ACHN (cell line): Measurements from ENCODE around the gene PLCH2.

Experiments used
- DNase-seq: peaks from one replicate; pipeline ENCODE4 v3.0.0-alpha.2; 2015
- in situ Hi-C: cut with HindIII; loops from 2 replicates; pipeline ENCODE4 v1.10.0; 2017; ENCODE audit warnings: low sequenced_read_pairs, low pct_ligation_motif_present, low pct_unique_long_range_greater_than_20kb

PLCH2 gene

DNA sequence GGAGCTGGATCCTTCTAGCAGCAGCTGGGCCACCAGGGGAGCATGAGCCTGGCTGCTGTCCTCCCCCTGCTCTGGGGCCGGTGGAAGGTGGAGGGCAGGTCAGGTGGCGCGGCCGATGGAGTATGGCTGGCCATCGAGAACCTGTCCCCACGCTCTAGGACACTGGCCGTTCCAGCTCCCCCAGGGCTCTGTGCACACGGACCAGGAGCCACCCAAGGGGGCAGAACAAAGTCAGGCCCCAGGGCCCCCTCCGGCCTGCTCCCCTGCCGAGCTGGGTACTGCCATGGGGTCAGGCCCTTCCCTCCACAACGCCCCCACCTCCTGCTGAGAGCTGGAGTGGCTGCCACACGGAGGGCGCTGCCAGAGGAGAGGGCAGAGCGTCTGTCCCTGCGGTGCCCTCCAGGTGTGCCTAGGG is 4.5 kb upstream of the PLCH2 start:
- in situ Hi-C loops: no loop called here

DNA sequence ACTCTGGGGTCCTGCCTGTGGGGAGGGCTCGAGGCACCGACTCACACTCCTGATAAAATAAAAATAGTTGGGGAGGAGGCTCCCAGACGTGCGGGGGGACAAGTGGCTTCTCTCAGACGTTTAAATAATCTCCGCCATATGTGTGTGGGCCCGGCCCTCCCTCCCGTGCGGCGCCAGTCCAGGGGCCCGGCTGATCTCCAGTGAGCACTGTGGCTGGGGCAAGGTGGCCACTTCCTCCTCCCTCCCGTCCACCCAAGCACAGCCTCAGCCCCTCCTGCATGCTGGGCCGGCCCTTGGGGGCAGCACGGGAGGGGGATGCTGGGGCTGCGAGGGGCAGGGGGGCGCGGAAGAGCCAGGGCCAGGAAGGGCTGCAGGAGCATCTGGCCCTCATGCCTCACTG is 4.0 kb upstream of the PLCH2 start:
- in situ Hi-C loops: no loop called here
- DNase-seq: no peak

More for the DNA sequence above, 4.5 kb upstream of the PLCH2 start:
- no peak for DNase-seq

DNA sequence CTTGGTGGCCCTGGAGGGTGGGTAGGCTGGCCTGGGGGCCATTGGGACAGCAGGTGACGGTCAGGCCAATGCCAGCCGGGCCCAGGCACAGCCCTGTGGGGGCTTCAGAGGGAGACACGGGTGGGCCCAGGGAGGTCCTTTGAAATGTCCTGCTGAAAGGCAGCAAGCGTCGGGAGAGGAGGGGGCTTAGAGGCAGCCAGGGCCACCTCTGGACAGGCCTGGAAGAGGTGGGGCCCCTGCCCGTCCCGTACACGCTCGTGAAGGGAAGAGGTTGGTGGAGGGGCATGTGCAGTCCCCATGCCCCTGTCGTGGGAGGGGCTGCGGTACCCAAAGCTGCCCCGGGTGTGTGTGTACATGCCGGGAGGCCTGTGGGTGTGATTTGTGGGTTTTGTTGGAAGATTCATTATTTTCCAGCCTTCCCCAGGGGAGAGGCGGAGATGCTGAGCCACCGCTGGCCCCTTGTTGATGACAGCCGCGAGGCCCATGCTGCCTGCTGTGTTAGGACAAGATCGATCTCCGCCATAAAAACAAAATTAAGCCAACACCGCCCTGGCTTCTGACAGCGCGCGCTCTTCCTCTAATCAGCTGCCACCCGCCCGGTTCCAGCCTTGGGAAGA is 3.4 kb upstream of the PLCH2 start:
- in situ Hi-C loops: no loop called here
- no peak for DNase-seq

DNA sequence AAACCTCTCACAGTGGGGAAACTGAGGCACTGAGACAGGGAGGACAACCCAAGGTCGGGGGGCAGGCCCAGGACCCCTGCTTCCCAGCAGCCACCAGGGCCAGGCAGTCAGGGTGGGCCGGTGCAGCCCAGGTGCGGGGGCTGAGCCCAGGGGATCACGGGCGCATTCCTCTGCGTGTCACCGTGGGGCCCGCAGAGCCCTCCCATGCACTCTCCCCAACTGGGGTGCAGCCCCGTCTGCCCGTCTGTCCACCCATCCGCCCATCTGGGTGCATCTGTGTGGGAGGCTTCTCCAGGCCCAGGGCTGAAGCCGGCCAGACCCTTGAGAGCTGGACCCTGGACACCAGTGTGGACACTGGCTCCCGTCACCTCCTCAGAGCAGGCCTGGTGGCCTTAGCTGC is 2.9 kb upstream of the PLCH2 start:
- in situ Hi-C loops: no loop called here
- DNase-seq: no peak

DNA sequence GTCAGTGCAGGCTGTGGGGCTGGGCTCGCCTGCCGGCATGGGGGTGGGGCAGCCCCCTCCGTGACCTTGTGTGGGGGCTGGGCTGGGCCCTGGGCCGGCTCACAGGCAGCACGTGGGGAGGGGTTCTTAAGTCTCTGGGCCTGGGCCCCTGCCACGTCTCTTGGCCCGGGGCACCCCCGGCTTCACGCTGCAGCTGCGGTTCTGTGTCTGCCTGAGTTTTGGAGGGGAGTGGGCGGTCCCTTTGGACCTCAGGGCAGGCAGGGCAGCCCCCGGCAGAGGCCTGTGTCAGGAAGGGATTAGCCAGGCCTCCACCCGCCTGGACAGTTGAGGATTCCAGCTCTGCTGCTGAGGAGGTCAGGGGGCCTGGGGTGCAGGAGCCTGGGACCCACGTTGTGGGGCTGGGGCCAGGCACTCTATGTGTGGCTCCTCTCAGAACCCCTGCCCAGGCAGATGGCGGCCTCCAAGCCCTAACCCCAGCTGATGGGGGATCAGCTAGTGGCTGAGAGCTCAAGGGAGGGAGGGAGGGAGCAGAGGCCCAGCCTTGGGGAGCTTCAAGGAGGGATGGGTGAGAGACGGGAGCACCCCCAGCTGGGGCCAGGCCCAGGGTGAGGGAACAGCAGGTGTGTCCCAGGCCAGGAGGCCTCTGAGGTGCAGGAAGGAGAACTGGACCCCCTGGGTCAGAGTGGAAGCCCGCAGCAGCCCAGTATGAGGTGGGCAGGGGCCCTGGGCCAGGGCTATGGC is 1.8 kb upstream of the PLCH2 start:
- DNase-seq: no peak
- in situ Hi-C loops: no loop called here

DNA sequence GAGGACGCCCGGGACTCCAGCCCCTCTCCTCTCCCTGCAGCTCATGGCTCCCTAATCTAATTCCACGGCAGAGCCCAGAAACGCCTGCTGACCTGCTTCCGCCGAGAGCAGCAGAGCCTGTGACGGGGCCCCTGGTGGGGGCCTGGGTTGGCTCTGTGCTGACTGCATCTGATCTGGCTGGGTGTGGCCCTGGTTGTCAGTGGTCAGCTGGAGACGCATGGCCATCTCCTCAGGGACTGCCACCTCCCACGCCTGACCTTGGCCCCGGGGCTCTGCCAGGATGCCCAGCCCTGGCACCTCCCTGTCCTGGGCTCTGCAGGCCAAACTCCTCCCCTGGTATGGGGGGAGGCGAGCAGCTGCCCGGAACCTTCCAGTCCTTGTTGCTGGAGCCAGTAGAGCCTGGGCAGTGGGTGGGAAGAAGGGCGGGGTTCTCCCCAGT is 1.1 kb upstream of the PLCH2 start:
- no peak for DNase-seq
- in situ Hi-C loops: no loop called here

DNA sequence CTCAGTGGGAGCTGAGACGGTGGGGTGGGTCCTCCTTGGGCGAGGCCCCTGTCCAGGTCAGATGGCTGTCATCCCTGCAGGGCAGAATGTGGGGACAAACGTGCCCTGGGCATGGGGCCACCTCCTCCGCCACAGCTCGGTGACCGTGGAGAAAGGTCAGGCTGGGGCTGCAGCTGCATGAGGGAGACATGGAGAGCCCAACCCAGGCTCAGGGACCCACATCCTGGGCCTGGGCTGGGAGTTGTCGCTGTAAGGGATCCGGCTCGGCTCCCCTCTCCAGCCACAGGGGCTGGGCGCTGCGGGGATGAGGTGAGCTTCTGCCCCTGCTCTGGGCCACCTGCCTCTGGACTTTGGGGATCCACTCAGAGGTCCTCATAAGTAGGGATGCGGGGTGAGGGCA is 518 bp upstream of the PLCH2 start:
- in situ Hi-C loops: no loop called here
- no peak for DNase-seq

DNA sequence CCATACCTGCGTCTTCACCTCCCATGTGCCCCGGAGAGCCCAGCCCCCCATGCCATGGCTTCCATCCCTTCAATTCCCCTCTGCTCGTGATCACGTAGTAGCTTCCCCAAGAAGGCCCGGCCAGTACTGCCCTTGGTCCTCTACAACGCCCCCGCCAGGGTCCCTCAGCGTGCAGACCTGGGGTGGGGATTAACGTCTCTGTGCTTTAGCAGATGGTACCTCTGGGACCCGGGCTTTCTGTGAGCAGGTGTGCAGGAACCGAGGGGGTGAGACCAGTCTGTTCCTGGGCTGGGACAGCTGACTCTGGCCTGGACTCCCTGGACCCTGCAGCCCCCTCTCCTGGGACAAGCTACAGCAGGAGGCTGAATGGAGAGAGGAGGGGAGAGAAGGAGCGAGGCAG is 1.2 kb downstream of the PLCH2 start:
- in situ Hi-C loops: no loop called here

DNA sequence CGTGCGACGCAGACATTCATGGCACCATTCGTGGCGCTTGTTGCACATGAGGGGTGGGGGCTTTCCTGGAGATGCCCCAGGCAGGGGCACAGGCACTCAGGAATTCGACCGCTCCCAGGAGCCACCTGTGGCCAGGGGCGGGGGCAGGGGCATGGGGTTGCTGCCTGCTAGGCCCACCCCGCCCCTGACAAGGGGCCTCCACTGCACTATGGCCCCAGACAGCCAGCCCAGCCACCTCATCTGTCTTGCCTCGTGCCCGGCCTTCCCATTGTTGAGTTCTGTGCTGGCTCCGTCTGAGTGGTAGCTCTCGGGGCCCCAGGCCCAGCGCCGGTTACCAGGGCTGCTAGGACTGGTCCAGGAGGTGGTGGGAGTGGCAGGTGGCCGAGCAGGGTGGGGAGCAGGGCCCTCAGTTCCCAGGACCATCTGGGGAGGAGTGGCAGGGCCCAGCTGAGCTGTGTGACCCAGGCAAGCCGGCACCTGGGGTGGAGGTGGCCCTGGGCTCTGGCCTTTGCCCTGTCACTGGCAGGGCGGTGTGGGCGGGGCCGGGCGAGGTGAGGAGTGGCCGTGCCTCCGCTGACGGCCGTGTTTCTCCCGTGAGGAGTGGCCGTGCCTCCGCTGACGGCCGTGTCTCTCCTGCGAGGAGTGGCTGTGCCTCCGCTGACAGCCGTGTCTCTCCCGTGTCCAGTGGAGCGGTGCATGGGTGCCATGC is 1.9 kb downstream of the PLCH2 start:
- in situ Hi-C loops: no loop called here
- no peak for DNase-seq

More for the DNA sequence above, 1.2 kb downstream of the PLCH2 start:
- no peak for DNase-seq

DNA sequence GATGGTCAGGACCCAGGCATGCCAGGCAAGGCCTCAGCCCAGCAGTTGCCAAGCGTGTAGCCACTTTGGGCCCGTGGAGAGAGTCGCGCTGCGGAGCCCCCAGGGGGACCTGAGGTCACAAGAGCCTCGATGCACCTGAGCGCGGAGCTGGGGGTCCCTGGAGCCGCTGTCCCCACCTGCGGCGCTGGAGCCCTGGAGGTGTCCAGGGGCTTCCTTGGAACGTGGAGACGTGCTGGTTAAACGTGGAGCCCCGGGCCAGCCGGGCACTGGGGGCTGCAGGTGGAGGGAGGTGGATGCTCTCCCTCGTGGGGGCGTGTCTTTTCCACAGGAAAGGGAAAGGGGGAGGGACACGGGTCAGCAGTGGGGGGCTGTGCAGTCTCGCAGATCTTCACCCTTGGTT is 3.1 kb downstream of the PLCH2 start:
- in situ Hi-C loops: no loop called here
- no peak for DNase-seq

DNA sequence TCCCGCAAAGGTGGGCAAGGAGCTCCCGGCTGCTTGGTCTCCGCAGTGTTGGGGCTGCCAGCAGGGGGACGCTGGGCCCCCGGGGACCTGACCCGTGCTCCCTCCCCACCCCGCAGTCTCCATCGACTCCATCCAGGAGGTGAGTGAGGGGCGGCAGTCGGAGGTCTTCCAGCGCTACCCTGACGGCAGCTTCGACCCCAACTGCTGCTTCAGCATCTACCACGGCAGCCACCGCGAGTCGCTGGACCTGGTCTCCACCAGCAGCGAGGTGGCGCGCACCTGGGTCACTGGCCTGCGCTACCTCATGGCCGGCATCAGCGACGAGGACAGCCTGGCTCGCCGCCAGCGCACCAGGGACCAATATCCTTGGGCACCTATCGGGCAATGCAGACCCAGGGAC is 3.5 kb downstream of the PLCH2 start:
- DNase-seq: no peak
- in situ Hi-C loops: no loop called here

DNA sequence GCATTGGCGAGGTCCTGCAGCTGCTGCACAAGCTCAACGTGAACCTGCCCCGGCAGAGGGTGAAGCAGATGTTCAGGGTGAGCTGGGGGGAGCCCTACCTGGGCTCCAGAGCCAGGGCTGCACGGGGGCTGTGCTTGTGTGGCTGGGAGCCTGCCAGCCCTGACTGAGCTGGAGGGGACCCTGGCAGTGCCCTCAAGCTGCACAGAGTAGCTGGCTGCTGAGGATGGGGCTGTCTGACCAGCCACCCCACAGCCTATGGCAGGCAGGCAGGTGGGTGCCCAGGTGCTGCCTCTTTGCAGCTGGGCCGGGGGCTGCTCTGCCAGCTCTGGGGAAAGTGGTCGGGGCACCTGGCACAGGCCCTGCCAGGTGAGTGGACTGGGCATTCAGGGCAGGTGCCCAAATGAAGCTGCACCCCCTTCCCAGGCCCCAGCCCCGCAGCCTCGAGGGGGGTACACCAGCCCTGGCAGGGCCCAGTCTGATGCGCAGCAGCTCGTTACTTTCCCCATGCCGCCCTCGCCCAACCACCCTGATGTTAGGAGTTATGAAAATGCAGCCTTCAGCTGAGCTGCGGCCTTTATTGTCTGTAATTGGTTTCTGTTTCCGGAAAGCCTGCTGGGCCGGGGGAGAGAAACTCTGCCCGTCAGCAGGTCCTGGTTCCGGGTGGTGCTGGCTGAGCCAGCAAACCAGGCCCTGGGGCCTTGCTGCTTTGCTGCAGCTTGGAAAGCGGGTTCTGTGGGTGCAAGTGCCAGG is 4.3 kb downstream of the PLCH2 start:
- in situ Hi-C loops: no loop called here
- DNase-seq: no peak

DNA sequence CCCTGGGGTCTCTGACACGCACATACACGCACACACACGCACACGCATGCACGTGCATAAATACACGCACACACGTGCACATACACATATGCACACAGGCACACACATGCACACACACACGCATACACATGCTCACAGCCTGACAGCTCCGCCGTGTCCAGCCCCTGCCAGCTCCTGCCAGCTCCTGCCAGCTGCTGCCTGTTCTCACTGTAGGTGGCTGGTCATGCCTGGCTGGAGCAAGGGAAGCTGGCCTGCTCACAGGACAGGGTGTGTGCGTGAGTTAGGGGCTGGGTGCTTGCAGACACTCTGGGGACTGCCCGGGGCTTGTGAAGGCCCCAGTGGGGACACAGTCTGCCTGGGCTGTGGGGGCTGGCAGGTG is 4.9 kb downstream of the PLCH2 start:
- in situ Hi-C loops: no loop called here
- no peak for DNase-seq

DNA sequence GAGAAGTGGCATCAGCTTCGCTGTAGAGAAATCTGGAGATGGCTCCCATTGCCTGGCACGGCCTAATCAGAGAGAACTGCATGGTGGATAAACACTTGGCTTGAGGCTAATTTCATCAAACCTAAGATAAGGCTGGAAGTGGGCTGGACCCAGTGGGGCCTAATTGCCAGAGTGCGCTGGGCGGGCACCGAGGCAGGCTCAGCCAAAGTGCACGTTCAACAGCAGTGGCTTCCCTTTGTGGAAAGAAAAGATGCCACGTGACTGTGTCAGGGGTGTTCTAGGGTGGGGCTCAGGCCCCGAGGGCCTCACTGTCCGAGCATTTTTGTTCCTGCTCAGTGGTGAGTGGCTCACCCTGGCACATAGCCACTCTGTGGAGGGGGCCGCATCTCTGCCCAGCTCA is 5.8 kb downstream of the PLCH2 start:
- in situ Hi-C loops: no loop called here

DNA sequence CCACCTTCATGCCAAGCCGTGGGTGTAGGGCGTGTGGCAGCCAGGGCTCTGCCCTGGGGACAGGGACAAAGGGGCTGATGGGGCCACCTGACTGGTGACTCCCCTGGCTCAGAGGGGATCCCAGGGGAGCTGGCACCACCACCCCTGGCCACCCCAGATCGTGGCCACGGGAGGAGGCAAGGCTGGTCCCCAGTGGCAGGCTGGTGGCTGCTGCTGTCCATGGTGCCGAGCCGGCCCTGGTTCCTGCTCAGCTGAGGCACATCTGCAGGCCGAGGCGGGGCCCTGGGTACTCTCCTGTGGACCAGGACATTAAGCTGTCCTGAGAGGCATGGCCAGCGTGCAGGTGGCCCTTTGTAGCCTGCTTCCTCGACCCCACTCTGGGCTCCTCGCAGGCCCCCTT is 6.5 kb downstream of the PLCH2 start:
- in situ Hi-C loops: no loop called here
- DNase-seq: no peak

More for the DNA sequence above, 5.8 kb downstream of the PLCH2 start:
- DNase-seq: no peak

DNA sequence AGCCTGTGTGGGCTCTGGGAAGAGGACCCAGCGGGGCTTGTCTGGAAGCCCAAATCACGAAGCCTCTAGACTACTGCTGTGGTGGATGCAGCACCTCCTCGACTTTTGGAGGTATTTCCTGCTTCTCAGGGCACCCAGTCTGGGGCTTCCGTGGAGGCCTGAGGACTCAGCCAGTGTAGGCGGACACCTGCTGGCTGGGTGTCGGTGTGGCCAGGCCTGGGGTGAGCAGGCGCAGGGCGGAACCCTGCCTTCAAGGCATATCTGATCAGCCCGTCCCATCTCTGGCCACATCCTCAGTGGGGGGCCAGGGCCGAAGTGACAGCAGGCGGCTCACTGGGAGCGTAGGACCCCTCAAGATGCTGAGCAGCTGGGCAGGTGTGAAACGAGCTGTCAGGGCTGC is 6.9 kb downstream of the PLCH2 start:
- DNase-seq: no peak
- in situ Hi-C loops: no loop called here

DNA sequence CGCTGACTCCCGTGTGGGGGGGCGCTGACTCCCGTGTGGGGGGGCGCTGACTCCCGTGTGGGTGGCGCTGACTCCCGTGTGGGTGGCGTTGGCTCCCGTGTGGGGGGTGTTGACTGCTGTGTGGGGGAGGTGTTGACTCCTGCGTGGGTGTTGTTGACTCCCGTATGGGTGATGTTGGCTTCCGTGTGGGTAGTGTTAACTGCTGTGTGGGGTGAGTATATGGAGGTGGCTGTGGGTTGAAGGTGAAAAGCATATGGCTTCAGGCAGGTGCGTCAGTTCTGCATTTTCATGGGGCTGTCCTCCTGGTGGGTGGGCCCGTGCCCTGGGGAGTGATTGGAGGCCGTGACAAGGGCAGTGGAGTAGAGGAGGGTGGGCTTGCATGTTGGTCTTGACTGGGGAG is 7.9 kb downstream of the PLCH2 start:
- in situ Hi-C loops: no loop called here
- no peak for DNase-seq

DNA sequence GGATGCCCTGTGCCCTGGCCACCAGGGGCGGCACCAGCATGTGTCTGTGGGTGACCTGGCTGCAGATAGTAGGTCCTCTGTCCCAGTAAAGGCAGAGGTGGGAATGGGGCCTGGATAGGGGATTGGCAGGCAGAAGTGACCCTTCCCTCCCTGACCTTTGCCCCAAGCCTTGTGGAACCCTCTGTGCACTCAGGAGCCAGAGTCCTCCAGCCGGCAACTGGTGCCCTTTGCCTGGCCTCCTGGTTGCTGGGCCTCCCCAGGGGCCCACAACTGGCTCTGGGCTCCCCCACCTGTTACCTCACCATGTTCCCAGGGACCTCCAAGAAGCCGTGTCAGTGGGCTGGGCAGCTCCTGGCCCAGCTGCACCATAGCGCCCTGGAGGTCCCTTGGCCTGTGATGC is 10.0 kb downstream of the PLCH2 start:
- no peak for DNase-seq
- in situ Hi-C loops: no loop called here

DNA sequence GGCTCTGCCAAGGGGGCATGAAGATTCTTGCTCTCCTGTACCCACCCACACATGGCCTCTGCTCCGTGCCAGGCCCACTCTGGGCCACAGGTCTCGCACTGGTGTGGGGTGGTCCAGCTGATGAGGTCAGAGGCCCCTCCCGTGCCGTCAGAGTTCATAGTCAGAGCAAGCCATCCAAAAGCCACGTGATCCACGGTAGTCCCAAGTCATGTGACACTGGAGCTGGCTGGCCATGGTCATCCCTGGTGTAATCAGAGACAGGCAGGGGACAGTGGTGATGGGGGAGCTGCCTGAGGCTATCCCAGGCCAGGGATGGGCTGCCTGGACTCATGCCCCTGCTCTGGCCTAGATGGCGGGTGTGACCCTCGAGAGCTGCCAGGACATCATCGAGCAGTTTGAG is 10.5 kb downstream of the PLCH2 start:
- no peak for DNase-seq
- in situ Hi-C loops: no loop called here
